GM18511 (cell line): Measurements from ENCODE around the gene CCDC122.
"Not testable (repeated sequence)": the region's sequence is repeated elsewhere in the genome, so short reads cannot be mapped to it uniquely, and the experiment has no call there.

Experiments used
- ATAC-seq: cut with Tn5 transposase; IDR thresholded peaks from one replicate; pipeline ENCODE4 v1.9.1; 2021; ENCODE audit warnings: mild to moderate bottlenecking, moderate library complexity; ENCODE audit not compliant: unreplicated experiment

CCDC122 gene

GRCh38 chr13:43877766-43878165 lies 1.8 kb downstream of the CCDC122 start:
- ATAC-seq = no peak

- ATAC-seq = no peak
Measured at GRCh38 chr13:43877326-43877725, 2.2 kb downstream of the CCDC122 start.

GRCh38 chr13:43876366-43876765 lies 3.2 kb downstream of the CCDC122 start:
- ATAC-seq = no peak

GRCh38 chr13:43874504-43875092 lies 4.9 kb downstream of the CCDC122 start:
- no peak for ATAC-seq

- no peak for ATAC-seq
Measured at GRCh38 chr13:43872181-43872580, 7.4 kb downstream of the CCDC122 start.

- ATAC-seq = no peak
Measured at GRCh38 chr13:43865892-43866291, 13.6 kb downstream of the CCDC122 start.

GRCh38 chr13:43864921-43865320 lies 14.6 kb downstream of the CCDC122 start:
- no peak for ATAC-seq

GRCh38 chr13:43861863-43862262 lies 17.7 kb downstream of the CCDC122 start:
- no peak for ATAC-seq

GRCh38 chr13:43852923-43853404 lies 26.6 kb downstream of the CCDC122 start:
- no peak for ATAC-seq

- no peak for ATAC-seq
Measured at GRCh38 chr13:43850873-43851272, 28.7 kb downstream of the CCDC122 start.

GRCh38 chr13:43848001-43848649 lies 31.4 kb downstream of the CCDC122 start:
- ATAC-seq = no peak

- no peak for ATAC-seq
Measured at GRCh38 chr13:43846496-43847158, 32.9 kb downstream of the CCDC122 start.

- no peak for ATAC-seq
Measured at GRCh38 chr13:43838909-43839308, 40.6 kb downstream of the CCDC122 start.

GRCh38 chr13:43835701-43836100 lies 43.8 kb downstream of the CCDC122 start:
- no peak for ATAC-seq

- no peak for ATAC-seq
Measured at GRCh38 chr13:43831088-43831487, 48.5 kb downstream of the CCDC122 start.

- no peak for ATAC-seq
Measured at GRCh38 chr13:43830497-43830881, 49.1 kb downstream of the CCDC122 start.

GRCh38 chr13:43824656-43825055 lies 54.9 kb downstream of the CCDC122 start:
- not testable (repeated sequence) for ATAC-seq

GRCh38 chr13:43822969-43823368 lies 56.6 kb downstream of the CCDC122 start:
- ATAC-seq = no peak

GRCh38 chr13:43816401-43816889 lies 63.1 kb downstream of the CCDC122 start:
- no peak for ATAC-seq

GRCh38 chr13:43815204-43815603 lies 64.3 kb downstream of the CCDC122 start:
- ATAC-seq = no peak

- ATAC-seq = no peak
Measured at GRCh38 chr13:43808676-43809075, 70.9 kb downstream of the CCDC122 start.

- no peak for ATAC-seq
Measured at GRCh38 chr13:43805681-43806128, 73.8 kb downstream of the CCDC122 start.
